ENCODE measurements around the gene RBBP9.

GRCh38 chr20:18465536-18466200 lies 31.4 kb downstream of the RBBP9 start:
- TF ChIP-seq EZH2 (IDR thresholded peaks at IDR 0.05; ENCODE audit: insufficient read depth, poor library complexity, severe bottlenecking) (no peak), EZH2phosphoT487 (IDR thresholded peaks at IDR 0.05; ENCODE audit: insufficient read depth, low read depth) (no peak)
